Cardiac muscle cell (in vitro differentiated cells and primary cell): ENCODE measurements around the gene NUDT19. TPM values are rescaled to one million over a fixed set of nuclear protein-coding genes. Genes with fewer than 3 reads are reported as not detected.
A peak's percentile ranks its signal among the peaks of the same experiment; 100 is the strongest.

ENCODE experiments used
- DNase-seq, 2 donors: peaks; one replicate each; pipeline versions ENCODE4 v3.0.0 to v3.0.0-alpha.2; 2010 to 2017; ENCODE audit warnings: low read depth in 1 of 2, low spot score in 1 of 2
- H3K27ac ChIP-seq: fragments of 200-600 bp; sonication (generic); 2 replicates; pipeline ENCODE4 v1.5.1; 2016
- H3K27me3 ChIP-seq: fragments of 200-600 bp; sonication (generic); 2 replicates; pipeline ENCODE4 v1.6.0; 2016; ENCODE audit warnings: control low read depth
- H3K36me3 ChIP-seq: fragments of 200-600 bp; sonication (generic); 2 replicates; pipeline ENCODE4 v1.5.1; 2016; ENCODE audit warnings: control low read depth
- H3K4me1 ChIP-seq: fragments of 200-600 bp; sonication (generic); 2 replicates; pipeline ENCODE4 v1.8.1; 2017; ENCODE audit warnings: low read depth, mild to moderate bottlenecking, mixed run types
- H3K4me3 ChIP-seq: fragments of 200-600 bp; sonication (generic); 2 replicates; pipeline ENCODE4 v1.5.1; 2016; ENCODE audit warnings: mild to moderate bottlenecking
- H3K9me3 ChIP-seq: fragments of 200-600 bp; sonication (generic); 2 replicates; pipeline ENCODE4 v1.5.1; 2017; ENCODE audit warnings: low read depth, mild to moderate bottlenecking, control low read depth
- polyA plus RNA-seq: library from polyadenylated mRNA; unstranded; fragments of >200 nt; fragmentation: Nextera tagmentation; extraction: Ambion mirVana; gene quantifications from 2 replicates; pipeline ENCODE4 v1.2.1, GENCODE V29; 2016
- total RNA-seq: library from RNA; depleted of rRNA; stranded (reverse); fragments of >200 nt; gene quantifications from 2 replicates; pipeline ENCODE4 v1.2.3, GENCODE V29; 2016
- TF ChIP-seq, protein P1 (sequence below): IDR thresholded peaks from 2 replicates; pipeline ENCODE4 v1.5.1; 2012; ENCODE audit warnings: low read depth, mild to moderate bottlenecking, low read length

The NUDT19 gene
- total and polyA plus RNA-seq, 2 experiments from 2014 or later = 2.1 to 5.5 TPM

DNA sequence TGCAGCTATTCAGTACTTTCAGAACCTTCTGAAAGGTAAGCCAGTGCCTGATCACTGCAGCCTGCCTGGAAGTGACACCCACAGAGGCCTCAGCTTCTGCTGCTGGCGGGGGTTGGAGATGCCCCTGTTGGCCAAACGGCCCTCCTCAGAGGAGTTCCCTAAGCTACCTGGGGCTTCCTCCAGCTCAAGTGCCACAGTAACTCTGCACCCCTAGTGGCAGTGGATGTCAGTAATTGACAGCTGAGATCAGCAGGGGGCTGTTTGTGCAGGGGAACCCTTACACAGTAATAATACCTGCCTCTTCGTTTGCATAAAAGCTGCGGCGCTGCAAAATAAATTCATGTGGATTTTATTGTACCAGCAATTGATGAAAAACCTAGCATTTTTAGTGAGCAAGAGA, 56.9 kb downstream of the NUDT19 start:
- H3K4me1 ChIP-seq = no peaks in the 10 kb centered on the region
- H3K36me3 ChIP-seq = no peaks in the 10 kb centered on the region
- H3K27me3 ChIP-seq = no peaks in the 10 kb centered on the region
- H3K4me3 ChIP-seq = no peak overlapping the region
- no peaks in the 10 kb centered on the region for H3K9me3 ChIP-seq
- no peak for DNase-seq
- no peak overlapping the region for H3K27ac ChIP-seq
- TF ChIP-seq, protein P1, sequence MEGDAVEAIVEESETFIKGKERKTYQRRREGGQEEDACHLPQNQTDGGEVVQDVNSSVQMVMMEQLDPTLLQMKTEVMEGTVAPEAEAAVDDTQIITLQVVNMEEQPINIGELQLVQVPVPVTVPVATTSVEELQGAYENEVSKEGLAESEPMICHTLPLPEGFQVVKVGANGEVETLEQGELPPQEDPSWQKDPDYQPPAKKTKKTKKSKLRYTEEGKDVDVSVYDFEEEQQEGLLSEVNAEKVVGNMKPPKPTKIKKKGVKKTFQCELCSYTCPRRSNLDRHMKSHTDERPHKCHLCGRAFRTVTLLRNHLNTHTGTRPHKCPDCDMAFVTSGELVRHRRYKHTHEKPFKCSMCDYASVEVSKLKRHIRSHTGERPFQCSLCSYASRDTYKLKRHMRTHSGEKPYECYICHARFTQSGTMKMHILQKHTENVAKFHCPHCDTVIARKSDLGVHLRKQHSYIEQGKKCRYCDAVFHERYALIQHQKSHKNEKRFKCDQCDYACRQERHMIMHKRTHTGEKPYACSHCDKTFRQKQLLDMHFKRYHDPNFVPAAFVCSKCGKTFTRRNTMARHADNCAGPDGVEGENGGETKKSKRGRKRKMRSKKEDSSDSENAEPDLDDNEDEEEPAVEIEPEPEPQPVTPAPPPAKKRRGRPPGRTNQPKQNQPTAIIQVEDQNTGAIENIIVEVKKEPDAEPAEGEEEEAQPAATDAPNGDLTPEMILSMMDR = peak; percentile 2

DNA sequence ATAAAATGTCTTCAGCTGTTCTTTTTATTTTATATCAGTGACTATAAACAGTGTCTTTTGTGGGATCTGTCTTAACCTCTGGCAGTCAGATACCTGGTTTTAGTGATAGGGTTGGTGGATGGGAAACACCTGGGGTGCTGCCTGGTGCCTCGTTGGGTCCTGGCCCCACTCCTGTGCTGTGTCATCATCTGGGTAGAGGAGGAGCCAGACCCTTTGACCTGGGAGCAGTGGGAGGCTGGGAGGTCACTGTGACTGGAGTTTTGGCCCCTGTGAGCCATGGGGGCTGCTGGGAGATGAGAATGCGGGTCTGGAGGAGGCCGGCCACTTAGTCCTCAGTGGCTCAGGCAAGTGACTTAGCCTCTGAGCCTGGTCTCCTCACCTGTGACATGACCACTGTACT, 57.3 kb downstream of the NUDT19 start:
- Histone ChIP-seq H3K4me3 (no peak overlapping the region), H3K9me3 (no peaks in the 10 kb centered on the region), H3K4me1 (no peaks in the 10 kb centered on the region), H3K36me3 (no peaks in the 10 kb centered on the region), H3K27ac (no peak overlapping the region), H3K27me3 (no peaks in the 10 kb centered on the region)
- TF ChIP-seq, protein P1 = no peak
- no peak for DNase-seq

GRCh38 chr19:32749361-32749760, 57.7 kb downstream of the NUDT19 start:
- Histone ChIP-seq H3K4me1 (no peaks in the 10 kb centered on the region), H3K36me3 (no peaks in the 10 kb centered on the region), H3K27me3 (no peaks in the 10 kb centered on the region), H3K9me3 (no peaks in the 10 kb centered on the region), H3K27ac (no peak overlapping the region), H3K4me3 (no peak overlapping the region)
- DNase-seq = no peak
- TF ChIP-seq, protein P1 = no peak

- no peak overlapping the region for H3K4me3 ChIP-seq
- H3K36me3 ChIP-seq = no peaks in the 10 kb centered on the region
- no peaks in the 10 kb centered on the region for H3K9me3 ChIP-seq
- H3K27ac ChIP-seq = no peak overlapping the region
- no peaks in the 10 kb centered on the region for H3K27me3 ChIP-seq
- no peaks in the 10 kb centered on the region for H3K4me1 ChIP-seq
- TF ChIP-seq, protein P1 = no peak
- DNase-seq = peak in 1 of 2 donors; percentile 2
These were observed 58.9 kb downstream of the NUDT19 start for GRCh38 chr19:32750441-32751055.

DNA sequence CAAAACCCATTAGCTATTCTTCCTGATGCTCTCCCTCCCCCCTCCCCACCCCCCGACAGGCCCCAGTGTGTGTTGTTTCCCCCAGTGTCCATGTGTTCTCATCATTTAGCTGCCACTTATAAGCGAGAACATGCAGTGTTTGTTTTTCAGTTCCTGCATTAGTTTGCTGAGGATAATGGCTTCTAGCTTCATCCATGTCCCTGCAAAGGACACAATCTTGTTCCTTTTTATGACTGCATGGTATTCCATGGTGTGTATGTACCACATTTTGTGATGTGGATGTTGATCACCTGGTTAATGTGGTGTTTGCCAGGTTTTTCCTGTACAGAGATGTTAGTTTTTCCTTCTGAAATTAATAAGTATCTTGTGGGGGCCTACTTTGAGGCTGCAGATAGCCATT, 59.4 kb downstream of the NUDT19 start:
- no peaks in the 10 kb centered on the region for H3K4me1 ChIP-seq
- no peaks in the 10 kb centered on the region for H3K27me3 ChIP-seq
- no peaks in the 10 kb centered on the region for H3K9me3 ChIP-seq
- no peak for DNase-seq
- H3K4me3 ChIP-seq = no peak overlapping the region
- no peaks in the 10 kb centered on the region for H3K36me3 ChIP-seq
- TF ChIP-seq, protein P1 = no peak
- no peak overlapping the region for H3K27ac ChIP-seq
